IMR-90 (cell line): Measurements from ENCODE around the gene SENP7. TPM values are rescaled to one million over a fixed set of nuclear protein-coding genes. Genes with fewer than 3 reads are reported as not detected.
"Not testable (repeated sequence)": the region's sequence is repeated elsewhere in the genome, so short reads cannot be mapped to it uniquely, and the experiment has no call there.

Source experiments
- ATAC-seq: fragments of 200-7000 bp; cut with Tn5 transposase; 2 replicates; pipeline ENCODE4 v1.9.1; 2020; ENCODE audit warnings: low read depth, mild to moderate bottlenecking, moderate library complexity
- BruUV-seq: library from RNA; stranded (reverse); fragments of 400-500 nt; replicated peaks from 2 replicates; lab custom pipeline; 2021; lab: Mats Ljungman, UMichigan
- CTCF ChIA-PET: fragments of 300-600 bp; formaldehyde crosslinking; extraction: SDS; loops from one replicate; lab custom pipeline; 2021; ENCODE audit warnings: antibody characterized with exemption; lab: Yijun Ruan, JAX
- POLR2A ChIA-PET: fragments of 300-600 bp; sonication (Branson Sonifier 250); formaldehyde crosslinking; loops from one replicate; lab custom pipeline; 2022; ENCODE audit warnings: antibody characterized with exemption; ENCODE audit not compliant: unreplicated experiment; lab: Charles Lee
- DNase-seq: peaks from one replicate; pipeline ENCODE4 v3.0.0; 2013
- H2AFZ ChIP-seq: replicated peaks from 2 replicates; pipeline ENCODE3; 2013; ENCODE audit warnings: low read length, mild to moderate bottlenecking; ENCODE audit not compliant: poor library complexity
- H2AK5ac ChIP-seq: 2 replicates; pipeline ENCODE4 v1.6.1; 2013; ENCODE audit warnings: low read depth, low read length, inconsistent platforms
- H2AK9ac ChIP-seq: replicated peaks from 2 replicates; pipeline ENCODE3; 2013; ENCODE audit warnings: mild to moderate bottlenecking, low read depth, low read length, moderate library complexity; ENCODE audit not compliant: poor library complexity
- H2BK120ac ChIP-seq: 2 replicates; pipeline ENCODE4 v1.6.1; 2013; ENCODE audit warnings: low read depth, low read length, inconsistent platforms
- H2BK15ac ChIP-seq: 3 replicates; pipeline ENCODE4 v1.6.1; 2013; ENCODE audit warnings: low read depth, low read length, inconsistent platforms
- H2BK20ac ChIP-seq: 2 replicates; pipeline ENCODE4 v1.6.1; 2013; ENCODE audit warnings: low read depth, mild to moderate bottlenecking, inconsistent platforms, low read length, moderate library complexity
- H2BK5ac ChIP-seq: 2 replicates; pipeline ENCODE4 v1.6.1; 2013; ENCODE audit warnings: mild to moderate bottlenecking, low read depth, low read length, inconsistent platforms; ENCODE audit not compliant: poor library complexity, severe bottlenecking
- H3K14ac ChIP-seq: replicated peaks from 2 replicates; pipeline ENCODE4 v1.6.1; 2013; ENCODE audit warnings: low read depth, low read length, inconsistent platforms
- H3K18ac ChIP-seq: 2 replicates; pipeline ENCODE4 v1.6.1; 2013; ENCODE audit warnings: low read depth, low read length, control low read depth
- H3K23ac ChIP-seq: 2 replicates; pipeline ENCODE4 v1.6.1; 2013; ENCODE audit warnings: low read depth, low read length, inconsistent platforms
- H3K27ac ChIP-seq: 2 replicates; pipeline ENCODE4 v1.5.1; 2013; ENCODE audit warnings: mild to moderate bottlenecking, control low read depth, low read length; ENCODE audit not compliant: insufficient read depth
- H3K27me3 ChIP-seq: 2 replicates; pipeline ENCODE4 v1.6.1; 2013; ENCODE audit warnings: low read length; ENCODE audit not compliant: control insufficient read depth, insufficient read depth
- H3K36me3 ChIP-seq: 2 replicates; pipeline ENCODE4 v1.6.1; 2013; ENCODE audit warnings: low read length, mixed read lengths; ENCODE audit not compliant: control insufficient read depth, insufficient read depth
- H3K4ac ChIP-seq: 2 replicates; pipeline ENCODE4 v1.6.1; 2013; ENCODE audit warnings: low read depth, low read length, inconsistent platforms
- H3K4me1 ChIP-seq: 2 replicates; pipeline ENCODE4 v1.6.1; 2013; ENCODE audit warnings: low read length, mixed read lengths; ENCODE audit not compliant: control insufficient read depth, insufficient read depth
- H3K4me2 ChIP-seq: 2 replicates; pipeline ENCODE4 v1.6.1; 2013; ENCODE audit warnings: low read depth, mild to moderate bottlenecking, control low read depth, low read length, moderate library complexity
- H3K4me3 ChIP-seq: 2 replicates; pipeline ENCODE4 v1.5.1; 2013; ENCODE audit warnings: low read depth, mild to moderate bottlenecking, control low read depth, low read length, moderate library complexity; ENCODE audit not compliant: insufficient read depth
- H3K56ac ChIP-seq: 2 replicates; pipeline ENCODE4 v1.6.1; 2013; ENCODE audit warnings: low read length, inconsistent platforms; ENCODE audit not compliant: insufficient read depth; ENCODE audit errors: extremely low read depth
- H3K79me1 ChIP-seq, 2 experiments: 2 replicates each; pipeline ENCODE4 v1.6.1; 2013; ENCODE audit warnings: low read length in 2 of 2, inconsistent platforms in 1 of 2, low read depth in 1 of 2
- H3K9ac ChIP-seq: 2 replicates; pipeline ENCODE4 v1.6.1; 2013; ENCODE audit warnings: low read depth, low read length, control low read depth
- H3K9me1 ChIP-seq: 2 replicates; pipeline ENCODE4 v1.6.1; 2013; ENCODE audit warnings: low read length, inconsistent platforms; ENCODE audit not compliant: insufficient read depth
- H3K9me3 ChIP-seq: 2 replicates; pipeline ENCODE4 v1.6.1; 2013; ENCODE audit warnings: low read length; ENCODE audit not compliant: control insufficient read depth, insufficient read depth
- H4K20me1 ChIP-seq: 2 replicates; pipeline ENCODE4 v1.6.1; 2013; ENCODE audit warnings: low read length, inconsistent platforms; ENCODE audit not compliant: insufficient read depth
- H4K5ac ChIP-seq: 2 replicates; pipeline ENCODE4 v1.6.1; 2013; ENCODE audit warnings: mild to moderate bottlenecking, low read depth, low read length, control low read depth
- H4K8ac ChIP-seq, 2 experiments: 2 replicates each; pipeline ENCODE4 v1.6.1; 2013; ENCODE audit warnings: low read depth in 2 of 2, low read length in 2 of 2, control low read depth in 1 of 2, inconsistent platforms in 1 of 2
- H4K91ac ChIP-seq: 2 replicates; pipeline ENCODE4 v1.6.1; 2013; ENCODE audit warnings: low read depth, low read length, inconsistent platforms; ENCODE audit not compliant: insufficient read depth
- WGBS, 2 experiments: methylation state at CpG; one replicate each; pipeline versions ENCODE4 v1.1.5 to v1.1.7; 2013; ENCODE audit warnings: missing lambda C conversion rate in 2 of 2; ENCODE audit not compliant: insufficient read length in 1 of 2; ENCODE audit errors: extremely low coverage in 2 of 2; 5-methylcytosine and 5-hydroxymethylcytosine counted together
- dilution Hi-C: fragments of 300-500 bp; cut with HindIII; formaldehyde crosslinking; loops from one replicate; pipeline ENCODE4 v1.14.3; 2018; ENCODE audit warnings: low sequenced_read_pairs; ENCODE audit not compliant: unreplicated experiment
- in situ Hi-C: fragments of 300-500 bp; cut with MboI; formaldehyde crosslinking; loops from 3 replicates; pipeline ENCODE4 v1.14.3; 2019; ENCODE audit warnings: low sequenced_read_pairs, inconsistent platforms, mixed read lengths
- intact Hi-C: fragments of 100-400 bp; cut with micrococcal nuclease; formaldehyde crosslinking; loops from 2 replicates; pipeline ENCODE4 v1.10.0; 2022
- polyA plus RNA-seq, 3 experiments: library from polyadenylated mRNA; depleted of rRNA; stranded (reverse); fragments of >200 nt; gene quantifications; 2 replicates each; pipeline ENCODE4 v1.2.3, GENCODE V29; 2012; ENCODE audit warnings: low replicate concordance in 1 of 3
- total RNA-seq: library from RNA; depleted of rRNA; stranded (reverse); fragments of >200 nt; gene quantifications from 2 replicates; pipeline ENCODE4 v1.2.3, GENCODE V29; 2012

Gene SENP7
- total and polyA plus RNA-seq, 2 of the 4 experiments (the other 2 are of a cell fraction): 5.5 to 8.4 TPM

DNA sequence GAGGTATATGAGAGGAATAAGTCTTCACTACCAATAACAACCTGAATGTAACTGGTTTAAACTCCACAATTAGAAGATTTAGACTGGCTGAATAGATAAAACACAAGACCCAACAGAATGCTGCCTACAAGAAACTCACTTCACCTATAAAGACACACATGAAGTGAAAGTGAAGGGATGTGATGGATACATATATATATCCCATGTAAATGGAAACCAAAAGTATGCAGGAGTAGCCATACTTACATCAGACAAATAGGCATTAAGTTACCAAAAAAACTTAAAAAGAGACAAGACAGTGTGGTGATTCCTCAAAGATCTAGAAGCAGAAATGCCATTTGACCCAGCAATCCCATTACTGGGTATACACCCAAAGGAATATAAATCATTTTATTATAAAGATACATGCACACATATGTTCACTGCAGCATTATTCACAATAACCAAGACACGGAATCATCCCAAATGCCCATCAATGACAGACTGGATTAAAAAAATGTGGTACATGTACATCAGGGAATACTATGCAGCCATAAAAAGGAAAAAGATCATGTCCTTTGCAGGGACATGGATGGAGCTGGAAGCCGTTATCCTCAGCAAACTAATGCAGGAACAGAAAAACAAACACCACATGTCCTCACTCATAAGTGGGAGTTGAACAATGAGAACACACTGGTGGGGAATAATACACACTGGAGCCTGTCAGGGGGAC is 38.0 kb downstream of the SENP7 start:
- CTCF ChIA-PET, DNase-seq, H3K9ac ChIP-seq: not testable (repeated sequence)

DNA sequence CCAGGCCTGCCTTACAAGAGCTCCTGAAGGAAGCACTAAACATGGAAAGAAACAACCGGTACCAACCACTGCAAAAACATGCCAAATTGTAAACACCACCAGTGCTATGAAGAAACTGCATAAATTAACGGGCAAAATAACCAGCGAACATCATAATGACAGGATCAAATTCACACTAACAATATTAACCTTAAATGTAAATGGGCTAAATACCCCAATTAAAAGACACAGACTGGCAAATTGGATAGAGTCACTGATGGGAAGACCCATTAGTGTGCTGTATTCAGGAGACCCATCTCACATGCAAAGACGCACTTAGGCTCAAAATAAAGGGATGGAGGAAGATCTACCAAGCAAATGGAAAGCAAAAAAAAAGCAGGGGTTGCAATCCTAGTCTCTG is 44.3 kb downstream of the SENP7 start:
- H2AK9ac ChIP-seq, H4K20me1 ChIP-seq, dilution Hi-C loops, H3K4me3 ChIP-seq, H3K23ac ChIP-seq, H2AFZ ChIP-seq, H3K56ac ChIP-seq, H3K18ac ChIP-seq, H3K36me3 ChIP-seq, H2BK20ac ChIP-seq, H3K9ac ChIP-seq, BruUV-seq, H2BK5ac ChIP-seq, H4K91ac ChIP-seq, ATAC-seq, H4K5ac ChIP-seq, H3K9me3 ChIP-seq, DNase-seq, in situ Hi-C loops, H3K4me2 ChIP-seq, H4K8ac ChIP-seq, H3K14ac ChIP-seq, H3K4ac ChIP-seq, intact Hi-C loops, H3K27me3 ChIP-seq, H2AK5ac ChIP-seq, H2BK15ac ChIP-seq, CTCF ChIA-PET, POLR2A ChIA-PET, H2BK120ac ChIP-seq, H3K27ac ChIP-seq, H3K4me1 ChIP-seq: not testable (repeated sequence)
- Histone ChIP-seq H3K79me1 (peaks cover 12 to 22% of the 10 kb centered on the region in 2 experiments), H3K9me1 (peaks cover 12% of the 10 kb centered on the region)
- WGBS, 2 experiments: no CpG with 5 or more reads among the region's 4 CpGs

More for the DNA sequence above, 38.0 kb downstream of the SENP7 start:
- H3K4me3 ChIP-seq, H3K23ac ChIP-seq, H3K9me3 ChIP-seq, H4K5ac ChIP-seq, ATAC-seq, H3K14ac ChIP-seq, H2AK5ac ChIP-seq, H4K8ac ChIP-seq, H4K91ac ChIP-seq, intact Hi-C loops, H3K36me3 ChIP-seq, H3K4me2 ChIP-seq, in situ Hi-C loops, H3K4ac ChIP-seq, H3K18ac ChIP-seq, H2BK120ac ChIP-seq, H3K27ac ChIP-seq, H2AFZ ChIP-seq, H3K56ac ChIP-seq, H2BK15ac ChIP-seq, H3K4me1 ChIP-seq, H2BK5ac ChIP-seq, H2AK9ac ChIP-seq, POLR2A ChIA-PET, dilution Hi-C loops, H4K20me1 ChIP-seq, H2BK20ac ChIP-seq, BruUV-seq, H3K27me3 ChIP-seq, H3K9me1 ChIP-seq: not testable (repeated sequence)
- peaks cover 4 to 17% of the 10 kb centered on the region in 2 experiments; a peak in 3 of 4 replicates for H3K79me1 ChIP-seq
- no CpG with 5 or more reads among the region's 2 CpGs for WGBS, 2 experiments
